ENCODE results near the gene PTPRC. TPM values are rescaled to one million over a fixed set of nuclear protein-coding genes. Genes with fewer than 3 reads are reported as not detected.

PTPRC gene
- total RNA-seq, 1 donor from 2014 or later = 25.4 TPM

DNA sequence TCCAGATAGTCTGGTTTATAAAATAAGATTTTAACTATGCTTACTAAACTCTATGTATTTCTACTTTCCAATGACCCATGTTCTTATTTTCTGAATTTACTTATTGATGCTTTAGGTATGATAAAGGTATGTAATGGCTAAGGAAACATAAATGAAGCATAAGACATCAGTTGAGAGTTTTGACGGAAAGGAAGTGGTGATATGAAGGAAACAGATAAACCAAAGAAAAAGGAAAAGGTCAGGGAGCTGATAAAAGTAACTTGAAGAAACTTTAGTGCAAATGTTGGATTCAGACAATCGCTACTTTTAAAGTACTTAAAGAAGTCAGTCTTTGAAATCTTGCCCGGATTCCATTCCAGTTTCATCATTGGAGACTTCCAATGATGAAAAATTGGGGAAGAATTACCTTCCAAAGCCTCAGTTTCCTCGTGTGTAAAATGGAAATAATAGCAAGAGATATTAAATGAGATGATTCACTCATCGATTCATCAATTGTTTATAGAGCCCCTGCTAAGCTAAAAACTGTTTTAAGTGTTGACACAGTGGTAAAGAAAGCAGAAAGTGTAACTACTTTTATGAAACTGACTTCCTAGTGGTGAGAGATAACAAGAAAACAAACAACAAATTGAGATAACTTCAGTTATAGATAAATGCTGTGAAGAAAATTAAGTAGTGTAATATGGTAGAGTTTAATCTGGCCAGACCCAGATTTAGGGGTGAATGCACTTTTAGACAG, 10.6 kb downstream of the PTPRC start:
- DNase-seq = no peak

DNA sequence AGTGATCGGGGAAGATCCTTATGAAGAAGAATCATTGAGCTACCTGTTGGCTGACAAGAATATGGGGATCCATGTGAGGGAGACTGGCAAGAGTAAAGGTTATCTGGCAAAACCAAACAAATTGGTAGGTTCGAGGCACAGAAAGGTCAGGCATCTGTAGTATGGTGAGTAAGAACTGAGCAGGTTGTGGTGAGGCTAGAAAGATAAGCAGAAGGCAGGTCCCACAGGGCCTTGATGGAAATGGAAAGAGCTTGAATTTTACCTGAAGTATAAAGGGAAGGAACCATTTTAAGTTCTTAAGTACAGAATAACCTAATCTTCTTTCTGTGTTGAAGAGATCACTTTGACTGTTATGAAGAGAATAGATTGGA, 11.1 kb downstream of the PTPRC start:
- no peak for DNase-seq

DNA sequence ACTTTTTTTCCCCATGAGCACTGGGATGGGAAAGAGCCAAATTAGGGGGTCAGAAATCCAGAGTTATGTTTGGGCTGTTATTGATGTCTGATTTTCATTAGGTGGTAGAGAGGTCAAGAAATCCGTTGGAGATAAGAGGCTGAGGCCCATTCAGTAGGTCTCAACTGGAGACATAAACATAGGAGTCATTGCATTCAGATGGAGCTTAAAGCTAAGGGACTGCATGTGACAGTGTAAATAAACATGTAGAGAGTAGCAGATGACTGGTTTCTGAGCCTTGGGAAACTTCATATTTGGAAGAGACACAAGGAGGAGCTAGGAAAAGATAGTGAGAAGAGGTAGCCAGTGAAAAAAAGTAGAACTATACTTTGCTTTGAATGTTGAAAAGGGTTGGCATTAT, 11.7 kb downstream of the PTPRC start:
- no peak for DNase-seq

DNA sequence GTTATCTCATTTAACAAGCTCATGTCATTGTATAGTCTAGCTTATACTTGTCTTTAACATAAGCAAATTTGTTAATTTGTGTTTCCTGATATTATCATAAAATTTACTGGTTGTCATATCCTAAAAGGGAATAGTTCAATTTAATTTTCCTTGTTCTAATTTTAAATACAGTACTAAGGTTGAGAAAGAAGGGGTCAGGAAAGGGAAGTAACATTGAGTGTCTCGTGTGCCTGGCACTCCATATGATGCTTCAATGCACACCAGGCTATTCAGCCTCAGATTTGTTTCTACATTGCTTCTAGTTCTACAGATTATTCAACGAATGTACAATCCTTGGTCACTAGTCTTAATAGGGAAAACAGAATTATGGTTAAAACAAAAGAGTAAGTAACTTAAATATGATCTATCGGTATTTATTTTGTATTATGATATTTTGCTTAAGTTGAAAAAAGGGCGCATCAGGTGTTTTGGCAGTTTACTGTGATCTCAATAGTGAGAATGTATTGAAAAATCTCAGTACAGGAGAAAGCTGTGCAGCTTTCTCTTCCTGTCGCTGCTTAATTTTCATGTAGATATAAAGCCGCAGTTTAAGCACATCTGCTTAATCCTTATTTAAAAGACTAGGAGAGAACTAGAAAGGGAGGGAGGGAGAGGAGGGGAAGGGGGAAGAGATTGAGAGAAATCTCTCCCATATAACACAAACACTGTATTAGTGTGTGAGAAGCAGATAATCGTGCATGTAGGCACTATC, 13.0 kb downstream of the PTPRC start:
- no peak for DNase-seq

DNA sequence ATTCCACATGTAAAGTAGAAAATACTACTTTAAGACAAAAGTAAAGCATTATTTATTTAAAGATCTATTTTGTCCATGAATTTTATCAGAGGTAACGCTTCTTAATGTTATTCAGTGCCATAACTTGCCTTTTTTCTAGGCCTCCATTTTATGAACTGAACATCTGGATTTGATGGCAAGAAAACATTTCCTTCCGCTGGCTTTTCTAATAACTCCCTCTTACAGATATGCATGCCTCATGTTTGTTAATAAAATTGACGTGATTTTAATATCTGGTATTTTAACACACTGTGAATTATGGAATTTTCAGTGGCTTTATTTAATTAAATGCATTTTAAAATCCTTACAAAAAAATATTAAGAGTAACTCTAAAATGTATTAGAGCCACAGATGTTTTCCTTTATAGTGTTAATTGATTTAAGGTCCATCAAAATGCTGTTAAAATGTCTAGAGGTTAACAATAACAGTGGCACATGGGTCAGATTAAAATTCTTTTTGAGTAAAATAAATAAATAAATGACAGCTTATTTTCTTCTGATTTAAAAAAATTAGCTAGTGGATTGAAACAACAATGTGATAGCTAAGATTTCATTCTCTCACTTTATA, 15.1 kb downstream of the PTPRC start:
- DNase-seq = no peak

DNA sequence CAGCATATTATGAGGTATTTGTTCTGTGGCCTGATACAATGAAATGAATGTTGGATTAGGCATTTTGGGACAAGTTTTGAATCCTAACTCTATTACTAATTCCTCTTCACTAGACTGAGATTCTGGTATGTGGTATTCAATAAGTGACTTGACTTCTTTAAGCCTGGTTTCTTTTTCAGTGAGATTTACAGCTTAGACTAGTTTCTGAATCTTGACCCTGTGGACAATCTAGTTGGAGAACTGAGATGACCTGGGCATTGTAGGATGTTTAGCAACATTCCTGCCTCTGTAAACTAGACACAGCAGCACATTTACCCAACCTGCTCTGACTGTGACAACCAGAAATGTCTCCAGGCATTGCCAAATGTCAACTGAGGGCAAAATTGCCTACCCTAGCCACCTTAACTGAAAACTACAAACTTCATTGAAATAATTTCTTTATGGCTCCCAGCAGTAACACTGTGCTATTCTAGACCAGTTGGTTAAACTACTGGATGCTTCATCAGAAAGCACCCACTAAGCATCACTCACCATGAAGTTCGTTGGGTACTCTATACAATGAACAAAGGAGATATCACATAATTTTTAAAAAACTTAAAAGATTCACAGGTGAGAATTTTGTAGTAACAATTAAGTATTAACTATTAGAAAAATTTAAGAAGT, 16.8 kb downstream of the PTPRC start:
- no peak for DNase-seq

DNA sequence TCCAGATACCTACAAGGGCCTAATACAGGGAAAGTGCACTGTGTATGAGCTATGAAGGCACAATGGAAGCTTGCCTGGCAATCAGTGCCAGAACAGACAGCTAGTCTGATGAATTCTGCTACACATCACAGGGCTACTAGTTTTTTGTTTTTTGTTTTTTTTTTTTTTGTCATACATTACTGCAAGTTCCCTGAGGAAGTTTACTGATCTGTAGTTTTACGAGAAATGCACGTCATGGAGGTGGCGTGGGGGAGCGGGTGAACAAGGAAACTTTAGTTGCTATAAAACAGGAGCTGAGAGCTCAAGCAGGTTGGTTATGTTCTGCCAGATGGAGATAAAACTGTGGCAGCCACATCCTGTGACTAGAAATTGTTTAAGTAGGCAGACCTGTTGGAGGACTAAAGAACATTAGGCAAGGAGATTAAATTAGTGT, 17.7 kb downstream of the PTPRC start:
- DNase-seq = no peak

DNA sequence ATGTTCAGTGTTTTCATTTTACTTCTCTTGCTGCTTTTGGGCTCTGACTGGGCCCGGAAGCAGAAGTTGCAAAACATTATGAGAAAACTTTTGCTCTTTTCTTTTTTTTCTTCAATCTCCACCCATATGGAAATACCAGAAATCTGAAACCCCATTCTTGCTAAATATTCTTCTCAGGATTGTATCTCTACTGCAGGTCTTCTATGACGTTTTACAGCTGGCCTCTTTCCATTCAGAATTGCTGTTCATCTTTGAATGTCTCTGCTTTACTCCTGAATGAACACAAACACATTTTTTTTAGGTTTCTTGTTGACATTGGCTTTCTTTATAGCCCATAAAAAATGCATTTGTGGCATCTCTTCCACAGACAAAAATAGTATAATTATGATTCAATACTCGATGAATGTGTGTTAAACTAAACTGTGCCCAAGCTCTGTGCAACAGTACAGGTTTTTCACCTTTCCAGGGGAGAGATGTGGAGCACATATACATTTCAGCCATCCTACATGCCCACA, 18.8 kb downstream of the PTPRC start:
- no peak for DNase-seq

DNA sequence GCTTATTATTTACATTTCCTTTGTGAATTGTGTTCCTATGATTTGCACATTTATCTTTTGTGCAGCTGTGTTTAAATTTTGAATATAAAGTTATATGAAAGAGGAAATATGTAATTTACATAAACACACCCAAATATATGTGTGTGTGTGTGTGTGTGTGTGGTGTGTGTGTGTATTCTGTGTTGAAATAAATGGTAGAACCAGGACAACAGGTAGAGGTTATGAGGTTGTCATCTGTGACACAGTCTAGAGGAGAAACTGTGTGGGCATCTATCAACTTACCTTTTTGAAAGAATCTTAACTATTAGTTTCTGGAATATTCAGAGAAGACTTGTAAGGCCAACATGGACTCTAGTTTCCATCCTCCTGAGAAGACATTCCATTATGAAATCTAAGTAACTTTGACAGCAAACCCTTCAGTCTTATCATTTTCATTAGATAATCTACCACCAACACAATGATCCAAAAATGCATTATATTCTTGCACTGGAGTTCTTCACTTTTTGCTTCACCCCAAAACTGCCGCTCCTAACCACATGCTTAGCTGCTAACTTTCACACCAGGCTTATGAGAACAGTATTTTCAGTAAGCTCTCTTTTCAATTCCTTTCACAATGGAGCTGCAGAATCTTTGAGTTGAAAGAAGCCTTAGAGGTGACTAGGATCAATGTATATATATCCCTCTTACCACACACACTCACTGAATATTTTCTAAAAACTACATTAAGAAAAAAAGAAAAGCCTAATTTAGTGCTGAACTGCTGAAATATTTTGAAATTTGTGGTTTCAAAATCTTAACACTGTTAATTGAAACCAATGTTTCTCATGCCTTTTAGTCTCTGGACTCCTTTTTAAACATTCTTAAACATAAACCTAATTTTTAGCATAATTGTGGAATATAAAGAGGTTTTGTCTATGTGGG, 21.8 kb downstream of the PTPRC start:
- DNase-seq = no peak

DNA sequence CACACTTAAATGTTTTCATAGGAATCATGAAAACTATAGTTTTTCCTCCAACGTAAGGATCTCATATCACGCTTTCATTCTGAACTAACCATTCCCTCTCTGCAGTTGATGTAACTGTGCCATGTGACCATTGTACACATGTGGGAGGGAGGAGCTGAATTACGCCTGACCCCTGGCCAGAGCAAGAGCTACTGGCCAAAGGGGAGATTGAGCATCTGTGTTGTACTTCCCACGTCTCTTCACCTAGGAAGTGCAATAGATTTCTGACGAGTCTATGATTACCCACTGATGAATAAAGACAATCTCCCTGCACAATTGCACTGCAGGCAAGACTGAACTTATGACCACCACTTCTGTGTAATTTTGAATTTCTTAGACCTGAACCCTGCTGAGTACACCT, 24.0 kb downstream of the PTPRC start:
- DNase-seq = no peak

DNA sequence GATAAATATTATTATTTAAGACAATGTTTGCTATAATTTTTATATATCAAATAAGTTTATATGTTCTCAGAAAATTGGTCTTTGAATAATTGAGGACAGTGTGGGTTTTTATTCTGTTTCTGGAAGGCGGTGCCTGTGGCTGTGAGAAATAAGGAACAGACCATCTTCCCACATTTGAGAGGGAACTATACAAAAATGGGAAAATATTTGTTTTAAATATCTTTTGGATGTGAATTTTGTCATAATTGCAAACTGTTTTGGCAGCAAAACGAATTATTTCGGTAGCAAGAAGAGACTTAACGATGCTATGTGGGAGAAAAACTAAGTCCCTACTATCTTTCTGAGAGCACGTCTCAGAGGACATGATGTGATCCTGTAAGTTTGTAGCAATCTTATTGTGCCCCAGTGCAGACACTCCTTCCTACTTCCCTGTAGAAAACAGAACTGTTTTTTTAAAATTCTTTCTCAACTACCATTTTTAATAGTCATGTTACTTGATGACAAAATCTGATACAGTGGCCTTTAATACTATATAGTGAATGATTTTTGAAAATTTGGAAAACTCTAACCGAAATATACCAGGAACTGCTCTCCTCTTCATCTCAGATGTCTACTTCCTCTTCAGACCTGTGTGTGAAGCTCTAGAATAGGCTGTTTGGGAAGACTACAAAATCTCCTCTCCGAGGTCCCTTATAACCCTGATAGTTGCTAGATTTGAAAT, 25.4 kb downstream of the PTPRC start:
- DNase-seq = no peak

DNA sequence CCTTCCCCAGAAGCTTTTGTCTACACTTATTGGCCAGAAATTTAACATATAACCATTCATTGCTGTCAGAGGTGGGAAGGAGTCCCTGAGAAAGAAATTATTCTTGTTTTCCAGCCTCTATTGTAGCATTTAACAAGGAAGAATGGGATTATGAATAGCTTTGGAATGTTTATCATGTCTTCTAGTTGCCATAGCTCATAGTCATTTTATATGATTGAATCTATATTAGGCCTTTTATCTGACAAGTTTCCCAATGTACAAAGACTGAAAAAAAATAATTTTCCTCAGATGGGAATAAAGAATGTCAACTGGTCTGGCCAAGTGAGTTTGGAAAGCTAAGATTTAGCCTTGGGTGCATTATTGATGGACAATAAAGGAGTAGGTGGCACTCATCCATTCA, 28.3 kb downstream of the PTPRC start:
- DNase-seq = no peak

DNA sequence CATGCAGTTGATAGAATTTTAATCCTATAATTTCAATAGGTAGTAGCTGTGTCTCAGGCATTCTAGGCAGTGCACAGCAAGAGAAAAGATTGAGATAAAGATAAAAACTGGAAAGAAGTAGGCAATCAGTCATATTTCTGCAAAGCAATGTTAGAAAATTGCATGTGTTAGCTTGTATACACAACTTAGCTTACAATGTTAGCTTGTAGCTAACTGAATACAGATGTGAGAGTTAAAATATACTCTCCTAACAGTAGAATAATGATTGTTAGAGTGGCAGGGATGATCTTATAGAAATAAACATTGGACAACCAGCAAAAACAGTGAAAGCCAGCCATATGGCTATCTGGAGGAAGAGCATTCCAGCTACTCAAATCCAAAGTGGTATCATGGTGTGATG, 29.0 kb downstream of the PTPRC start:
- DNase-seq = no peak

DNA sequence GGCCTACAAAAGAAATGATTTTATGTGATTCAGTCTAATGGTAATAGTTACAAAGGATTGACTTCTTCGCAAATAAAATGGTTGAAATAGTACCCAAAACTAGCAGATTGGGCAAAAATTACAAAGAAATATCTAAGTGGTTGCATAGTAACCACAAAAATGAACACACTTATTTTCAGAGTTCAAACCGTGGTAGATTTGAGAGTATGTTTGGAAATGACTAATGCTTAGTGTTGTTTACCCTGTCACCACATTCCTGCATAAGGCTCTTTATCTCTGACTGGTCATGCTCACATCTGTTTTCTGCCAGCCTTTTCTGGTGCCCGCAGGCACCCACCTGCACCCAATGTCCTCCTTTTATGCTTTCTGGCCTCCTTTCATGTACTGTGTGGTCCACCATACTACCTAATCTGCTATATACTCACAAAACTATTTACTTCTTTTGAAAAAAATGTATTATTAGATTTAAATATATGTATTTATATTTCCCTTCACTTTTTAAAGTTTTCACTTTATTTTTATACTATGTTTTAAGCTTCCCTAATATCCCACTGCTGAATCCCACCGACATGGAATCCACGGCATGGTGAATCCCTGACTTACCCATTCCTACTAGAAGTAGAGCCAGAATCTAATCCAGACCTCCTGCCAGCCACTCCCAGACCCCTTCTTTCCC, 30.3 kb downstream of the PTPRC start:
- DNase-seq = no peak

DNA sequence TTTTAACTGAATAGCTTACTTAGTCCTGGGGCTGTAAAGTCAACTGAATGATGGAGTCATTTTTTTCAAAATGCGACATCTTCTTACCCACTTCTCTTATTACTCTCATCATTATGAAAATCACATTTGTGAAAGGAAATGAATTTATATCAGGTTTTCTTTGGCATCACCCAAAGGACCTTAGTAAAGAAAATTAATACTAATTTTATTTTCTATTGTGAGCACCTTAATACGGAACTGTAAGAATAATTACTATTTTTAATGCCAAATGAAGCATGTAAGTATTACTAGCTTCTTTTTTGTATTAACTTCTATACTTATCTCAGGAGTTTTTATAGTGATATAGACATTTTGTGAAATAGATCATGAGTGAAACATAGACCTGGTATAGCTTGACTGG, 30.9 kb downstream of the PTPRC start:
- no peak for DNase-seq

DNA sequence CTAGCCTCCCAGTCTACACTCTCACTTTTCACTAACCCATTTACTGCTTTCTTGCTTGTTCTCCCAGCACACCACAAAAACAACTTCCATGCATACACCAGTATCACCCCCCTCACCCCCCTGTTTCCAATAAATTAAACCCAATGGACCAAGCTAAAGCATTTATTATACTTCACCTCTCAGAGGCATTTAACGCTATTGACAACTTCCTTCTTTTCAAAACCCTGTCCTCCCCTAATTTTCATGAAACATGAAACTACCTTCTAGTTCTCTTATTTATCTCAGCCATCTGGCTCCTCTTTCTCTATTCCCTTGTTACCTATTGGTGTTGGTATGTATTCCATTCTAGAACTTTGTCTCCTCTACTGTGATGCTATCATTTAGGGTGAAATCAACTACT, 32.3 kb downstream of the PTPRC start:
- no peak for DNase-seq

DNA sequence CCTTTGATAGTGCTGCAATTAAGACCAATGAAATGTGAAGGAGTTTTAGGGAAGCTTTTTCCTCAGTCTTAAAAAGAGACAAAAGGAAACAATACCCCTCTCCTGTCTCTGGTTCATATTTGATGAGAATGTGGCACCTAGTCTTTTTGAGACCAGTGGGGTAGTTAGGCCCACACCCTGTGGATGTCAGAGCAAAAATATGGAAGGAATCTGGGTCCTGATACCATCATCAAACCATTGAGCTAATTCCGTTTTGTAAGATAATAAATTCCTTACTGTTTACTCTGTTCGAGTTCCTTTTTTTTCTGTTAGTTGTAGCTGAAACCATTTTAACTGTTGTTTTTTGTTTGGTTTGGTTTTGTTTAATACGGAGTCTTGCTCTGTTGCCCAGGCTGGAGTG, 33.3 kb downstream of the PTPRC start:
- DNase-seq = no peak

DNA sequence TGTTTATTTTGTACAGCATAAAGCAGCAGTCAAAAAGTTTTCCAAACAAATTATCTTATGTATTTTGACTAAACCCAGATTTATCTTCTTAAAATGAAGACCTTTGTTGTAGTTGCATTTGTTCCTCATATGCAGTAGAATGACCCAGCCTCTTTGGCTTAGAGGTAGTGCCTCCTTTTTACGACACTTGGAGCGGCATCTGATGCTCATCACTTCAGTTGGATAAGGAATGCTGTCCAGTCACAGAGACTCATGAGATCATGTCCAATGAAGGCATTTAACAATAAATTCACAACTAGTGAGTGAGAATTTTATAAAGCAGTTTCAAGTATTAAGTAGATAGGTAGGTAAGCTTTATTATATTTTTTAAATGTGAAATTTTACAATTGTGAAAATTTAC, 35.2 kb downstream of the PTPRC start:
- DNase-seq = no peak

DNA sequence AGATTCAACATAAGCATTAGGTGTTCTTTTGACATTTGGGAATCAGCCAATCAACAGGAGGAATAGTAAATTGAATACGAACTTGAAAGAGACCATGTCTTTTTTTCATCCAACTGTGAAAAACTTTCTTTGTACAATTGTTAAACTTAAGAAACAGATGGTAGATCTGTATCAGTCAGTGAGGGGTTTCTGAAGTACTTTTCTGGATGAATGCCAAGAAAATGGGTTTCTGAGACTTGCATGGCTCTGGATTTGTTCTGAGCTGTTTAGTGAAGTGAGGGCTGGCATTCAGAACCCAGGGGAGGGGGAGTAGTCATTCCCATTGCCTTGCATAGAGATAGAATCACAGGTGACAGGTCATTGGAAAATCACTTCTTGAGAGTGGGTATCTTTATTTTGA, 37.4 kb downstream of the PTPRC start:
- DNase-seq = no peak

DNA sequence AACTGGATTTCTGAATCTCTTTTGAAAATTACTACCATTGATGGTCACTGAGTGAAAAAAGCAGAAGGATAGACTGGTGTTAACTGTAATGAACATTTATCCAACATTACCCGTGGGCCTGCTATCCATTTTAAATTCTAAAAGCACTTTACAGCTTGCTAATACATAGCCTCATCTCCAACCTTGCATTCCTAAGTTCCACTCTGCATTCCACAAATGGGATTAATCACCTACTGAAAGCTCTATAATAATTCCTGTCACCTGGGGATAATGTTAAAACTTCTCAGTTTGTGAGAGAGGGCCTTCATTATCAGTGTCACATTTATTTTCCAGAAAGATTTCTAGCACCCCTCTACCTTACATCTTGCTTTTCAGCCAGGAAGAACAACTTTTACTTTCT, 38.2 kb downstream of the PTPRC start:
- DNase-seq = no peak

DNA sequence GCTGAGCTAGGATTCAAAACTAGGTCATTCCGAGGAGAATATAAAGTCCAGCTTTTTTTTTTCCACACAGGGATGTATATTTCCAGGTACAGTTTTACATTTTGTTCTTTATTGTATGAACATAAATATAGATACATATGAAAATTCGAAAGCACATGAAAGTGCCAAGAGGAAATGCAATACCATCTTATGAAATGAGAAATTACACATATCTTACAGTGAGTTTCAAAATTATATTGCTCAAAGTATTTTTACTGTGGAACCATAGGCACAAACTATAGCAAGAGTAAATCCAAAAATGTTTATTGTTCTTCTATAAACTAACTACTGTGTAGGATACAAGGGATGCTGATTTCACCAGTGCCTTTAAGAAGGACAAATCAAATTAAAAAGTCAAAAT, 39.0 kb downstream of the PTPRC start:
- DNase-seq = no peak

Data from skin of body (tissue), 2 donors.